Measurements from ENCODE around the gene SMC2.

Gene SMC2

DNA sequence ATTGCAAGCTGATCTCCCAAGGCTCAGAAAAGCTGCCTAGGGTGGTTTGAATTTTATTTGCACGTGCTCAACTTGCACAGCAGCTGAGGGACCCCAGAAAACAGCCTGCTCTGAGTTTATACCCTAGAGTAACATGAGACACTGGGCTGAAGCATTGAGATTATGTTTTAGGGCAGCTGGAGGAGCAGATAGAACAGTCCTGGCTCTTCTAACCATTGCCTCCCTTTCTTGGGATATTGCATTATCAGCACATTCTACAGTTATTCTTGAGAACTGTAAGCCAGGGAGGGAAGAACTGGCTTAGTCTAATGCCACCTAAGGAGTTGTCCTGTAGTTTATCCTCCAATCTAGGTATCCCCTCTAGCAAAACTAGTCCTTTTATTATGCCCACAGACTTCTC is 10.3 kb downstream of the SMC2 start:
- in situ Hi-C loops (cut with MboI; ENCODE audit: low sequenced_read_pairs): no loop called here

- in situ Hi-C loops (cut with MboI; ENCODE audit: low sequenced_read_pairs): no loop called here
Observed at GRCh38 chr9:104107799-104108198, 13.7 kb downstream of the SMC2 start.

- in situ Hi-C loops (cut with MboI; ENCODE audit: low sequenced_read_pairs): no loop called here
Observed at GRCh38 chr9:104108315-104108714, 14.2 kb downstream of the SMC2 start.

- in situ Hi-C loops (cut with MboI; ENCODE audit: low sequenced_read_pairs): no loop called here
Observed at GRCh38 chr9:104110509-104110908, 16.4 kb downstream of the SMC2 start.

DNA sequence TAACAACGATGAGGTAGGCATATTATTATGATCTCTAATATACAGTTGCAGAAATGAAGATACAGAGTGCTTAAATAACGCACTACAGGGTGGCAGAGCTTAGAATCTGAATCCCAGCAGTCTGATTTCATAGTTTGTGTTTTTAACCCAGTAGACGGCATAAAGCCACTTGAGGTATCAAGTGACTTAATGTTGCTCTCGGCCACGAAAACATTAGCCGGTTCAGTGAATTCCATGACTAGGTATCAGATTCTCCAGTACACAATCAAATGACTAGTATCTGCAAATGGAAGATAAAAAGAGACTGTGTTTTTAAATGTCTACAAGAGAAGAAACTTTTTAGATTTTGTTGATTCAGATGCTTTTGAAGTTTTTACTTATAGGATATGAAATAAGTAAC is 24.8 kb downstream of the SMC2 start:
- in situ Hi-C loops (cut with MboI; ENCODE audit: low sequenced_read_pairs): no loop called here

GRCh38 chr9:104121022-104121421 is 26.9 kb downstream of the SMC2 start:
- in situ Hi-C loops (cut with MboI; ENCODE audit: low sequenced_read_pairs): no loop called here

- in situ Hi-C loops (cut with MboI; ENCODE audit: low sequenced_read_pairs): no loop called here
Observed at GRCh38 chr9:104138243-104138868, 44.2 kb downstream of the SMC2 start.

GRCh38 chr9:104142799-104143549 is 48.9 kb downstream of the SMC2 start:
- in situ Hi-C loops (cut with MboI; ENCODE audit: low sequenced_read_pairs): no loop called here

- in situ Hi-C loops (cut with MboI; ENCODE audit: low sequenced_read_pairs): no loop called here
Observed at GRCh38 chr9:104143550-104143910, 49.4 kb downstream of the SMC2 start.

DNA sequence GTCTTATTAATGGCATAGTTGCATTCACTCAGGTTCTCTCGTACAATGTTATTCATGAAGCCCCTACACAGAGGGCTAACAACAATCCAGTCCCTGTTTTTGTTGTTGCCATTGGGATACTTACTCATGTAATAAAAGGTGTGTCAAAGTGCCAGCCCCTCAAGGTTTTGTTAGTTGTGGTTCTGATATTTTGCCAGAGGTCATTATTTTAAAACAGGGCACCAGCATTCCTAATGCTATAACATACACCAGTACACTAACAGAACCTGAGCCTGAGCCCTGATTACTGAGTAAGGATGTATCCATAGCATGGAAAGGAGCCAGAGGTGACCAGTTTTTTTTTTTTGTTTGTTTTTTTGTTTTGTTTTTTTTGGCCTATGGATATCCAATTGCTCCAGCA is 50.2 kb downstream of the SMC2 start:
- in situ Hi-C loops (cut with MboI; ENCODE audit: low sequenced_read_pairs): no loop called here

- in situ Hi-C loops (cut with MboI; ENCODE audit: low sequenced_read_pairs): no loop called here
Observed at GRCh38 chr9:104173067-104173466, 79.0 kb downstream of the SMC2 start.

GRCh38 chr9:104177003-104177611 is 83.0 kb downstream of the SMC2 start:
- in situ Hi-C loops (cut with MboI; ENCODE audit: low sequenced_read_pairs): no loop called here

DNA sequence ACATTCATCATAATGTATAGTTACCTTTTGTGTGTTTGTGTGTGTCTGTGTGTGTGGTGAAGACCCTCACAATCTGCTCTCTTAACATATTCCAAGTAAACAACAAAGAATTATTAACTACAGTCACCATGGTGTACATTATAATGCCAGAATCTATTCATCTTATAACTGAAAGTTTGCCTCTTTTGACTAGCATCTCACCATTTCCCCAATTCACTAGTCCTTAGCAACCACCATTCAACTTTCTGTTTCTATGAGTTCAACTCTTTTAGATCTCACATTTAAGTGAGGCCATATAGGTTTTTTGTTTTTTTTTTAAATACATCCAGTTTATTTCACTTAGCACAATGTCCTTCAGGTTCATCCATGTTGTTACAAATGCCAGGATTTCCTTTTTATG is 83.6 kb downstream of the SMC2 start:
- in situ Hi-C loops (cut with MboI; ENCODE audit: low sequenced_read_pairs): no loop called here
